Muscle layer of colon (tissue), 2 donors: ENCODE data around the gene ALDH1A1.

ENCODE experiments used
- H3K27ac ChIP-seq: one replicate; pipeline ENCODE4 v1.7.0; 2013; ENCODE audit warnings: low read depth, mild to moderate bottlenecking, low read length, moderate library complexity
- H3K27me3 ChIP-seq, 2 donors: one replicate each; pipeline ENCODE4 v1.7.0; 2013; ENCODE audit warnings: low read length in 2 of 2, mild to moderate bottlenecking in 2 of 2; ENCODE audit not compliant: insufficient read depth in 2 of 2, control insufficient read depth in 1 of 2
- H3K36me3 ChIP-seq: one replicate; pipeline ENCODE4 v1.7.0; 2013; ENCODE audit warnings: mild to moderate bottlenecking, low read length; ENCODE audit not compliant: insufficient read depth
- H3K4me1 ChIP-seq: one replicate; pipeline ENCODE4 v1.7.0; 2013; ENCODE audit warnings: mild to moderate bottlenecking, low read length; ENCODE audit not compliant: insufficient read depth
- H3K4me3 ChIP-seq, 2 donors: one replicate each; pipeline ENCODE4 v1.7.0; 2013; ENCODE audit warnings: low read length in 2 of 2, low read depth in 1 of 2, mild to moderate bottlenecking in 1 of 2, moderate library complexity in 1 of 2
- H3K9ac ChIP-seq: one replicate; pipeline ENCODE4 v1.7.0; 2013; ENCODE audit warnings: low read length
- H3K9me3 ChIP-seq: one replicate; pipeline ENCODE4 v1.7.0; 2013; ENCODE audit warnings: mild to moderate bottlenecking, low read length
- donor health status: abdominal sarcoma.
- donor health status: Adenocarcinoma of cecum.

The ALDH1A1 gene

DNA sequence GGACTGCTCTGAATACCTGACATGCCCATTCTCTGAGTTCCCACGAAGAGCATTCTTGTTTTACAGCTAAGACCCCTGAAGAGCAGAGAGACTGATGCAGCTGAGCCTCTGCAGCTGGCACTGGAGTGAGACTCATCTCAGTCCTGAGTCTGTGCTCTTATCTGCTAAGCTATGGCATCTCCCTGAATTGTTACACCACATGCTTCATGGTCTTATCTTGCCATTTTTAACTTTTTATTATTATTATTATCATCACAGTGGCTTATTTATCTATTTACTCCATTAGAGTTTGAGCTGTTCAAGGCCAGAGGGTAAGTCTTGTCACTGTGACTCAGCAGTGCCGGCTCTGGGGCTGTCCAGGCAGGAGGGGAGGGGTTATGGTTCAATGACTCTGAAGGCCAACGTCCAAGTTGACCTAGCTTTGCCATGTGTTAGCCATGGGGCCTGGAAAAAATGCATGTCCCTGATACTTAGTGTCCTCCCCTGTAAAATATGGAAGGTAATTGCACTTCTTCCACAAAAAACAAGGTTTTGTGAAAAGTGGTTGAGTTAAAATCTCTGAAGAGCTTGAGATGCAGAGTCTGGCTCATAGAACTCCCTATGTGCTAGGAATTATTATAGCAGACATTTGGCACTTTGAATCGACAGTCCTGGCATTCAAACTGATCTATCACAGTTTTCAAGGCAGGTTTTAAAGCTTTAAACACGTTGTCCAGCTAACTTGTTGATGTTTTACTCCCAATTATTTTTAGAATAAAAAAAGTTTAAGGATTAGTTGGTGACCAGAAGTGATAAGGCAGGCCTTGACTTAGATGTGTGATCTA is 94.6 kb downstream of the ALDH1A1 start:
- Histone ChIP-seq H3K4me3 (no peak overlapping the region), H3K27me3 (no peaks in the 10 kb centered on the region), H3K4me1 (peaks cover 21% of the 10 kb centered on the region), H3K9ac (no peak overlapping the region), H3K36me3 (no peaks in the 10 kb centered on the region), H3K27ac (no peak overlapping the region), H3K9me3 (no peaks in the 10 kb centered on the region)

- Histone ChIP-seq H3K27ac (no peak overlapping the region), H3K4me3 (no peak overlapping the region), H3K9ac (no peak overlapping the region)
Measured at GRCh38 chr9:72857624-72857996, 95.2 kb downstream of the ALDH1A1 start.

DNA sequence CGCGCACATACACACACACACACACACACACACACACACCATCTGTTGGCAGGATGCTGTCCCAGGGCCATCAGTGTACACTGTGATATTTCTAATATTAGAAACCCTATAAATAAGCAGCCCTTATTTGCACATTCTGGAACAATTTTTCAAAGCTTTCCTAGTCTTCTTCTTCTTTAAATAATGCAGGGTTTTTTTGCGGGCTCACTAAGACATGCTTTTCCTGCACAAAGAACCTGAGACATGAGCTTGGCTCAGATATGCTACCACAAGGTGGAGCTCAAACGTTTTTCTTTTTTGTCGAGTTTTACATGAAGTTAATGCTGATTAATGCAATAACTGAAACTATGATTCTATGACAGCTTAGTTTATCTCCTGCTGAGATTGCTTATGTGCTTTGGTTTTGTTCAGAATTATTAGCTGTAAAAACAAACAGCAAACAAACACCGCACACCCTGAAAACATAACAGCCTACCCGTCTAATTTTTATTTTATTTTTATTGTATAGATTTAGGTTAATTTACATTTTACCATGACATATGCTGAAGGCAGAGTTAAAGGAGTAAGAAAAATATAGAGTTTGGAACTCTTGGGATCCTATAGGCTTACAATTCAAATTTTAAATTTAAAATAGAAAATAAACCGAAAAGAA is 95.8 kb downstream of the ALDH1A1 start:
- Histone ChIP-seq H3K9ac (no peak overlapping the region), H3K4me1 (peaks cover 21% of the 10 kb centered on the region), H3K4me3 (no peak overlapping the region), H3K27me3 (no peaks in the 10 kb centered on the region), H3K9me3 (no peaks in the 10 kb centered on the region), H3K36me3 (no peaks in the 10 kb centered on the region), H3K27ac (no peak overlapping the region)

More at GRCh38 chr9:72857624-72857996, 95.2 kb downstream of the ALDH1A1 start:
- H3K9me3 ChIP-seq = no peaks in the 10 kb centered on the region
- H3K36me3 ChIP-seq = no peaks in the 10 kb centered on the region
- no peaks in the 10 kb centered on the region for H3K27me3 ChIP-seq
- H3K4me1 ChIP-seq = peaks cover 21% of the 10 kb centered on the region

GRCh38 chr9:72855890-72856523 is 96.8 kb downstream of the ALDH1A1 start:
- Histone ChIP-seq H3K9me3 (no peaks in the 10 kb centered on the region), H3K4me1 (peaks cover 21% of the 10 kb centered on the region), H3K4me3 (no peak overlapping the region), H3K27ac (no peak overlapping the region), H3K27me3 (no peaks in the 10 kb centered on the region), H3K9ac (no peak overlapping the region), H3K36me3 (no peaks in the 10 kb centered on the region)

DNA sequence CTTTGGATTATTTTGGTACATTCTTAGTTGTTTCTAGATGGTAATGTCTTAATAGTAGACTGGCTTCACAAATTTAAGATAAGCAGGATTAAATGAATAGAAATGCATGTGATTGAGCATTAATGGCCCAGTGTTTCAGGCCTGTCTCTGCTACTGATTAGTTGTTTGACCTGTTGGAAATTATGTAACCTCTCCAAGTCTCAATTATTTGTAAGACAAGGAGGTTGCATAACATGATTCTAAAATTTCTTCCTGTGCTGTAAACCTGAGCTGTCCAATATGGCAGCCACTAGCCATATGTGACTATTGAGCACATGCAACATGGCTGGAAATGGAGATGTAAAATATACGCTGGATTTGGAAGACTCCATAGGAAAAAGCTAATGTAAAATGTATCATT is 97.5 kb downstream of the ALDH1A1 start:
- H3K27ac ChIP-seq = no peak overlapping the region
- no peaks in the 10 kb centered on the region for H3K27me3 ChIP-seq
- no peak overlapping the region for H3K9ac ChIP-seq
- no peaks in the 10 kb centered on the region for H3K36me3 ChIP-seq
- peaks cover 21% of the 10 kb centered on the region for H3K4me1 ChIP-seq
- no peak overlapping the region for H3K4me3 ChIP-seq
- no peaks in the 10 kb centered on the region for H3K9me3 ChIP-seq
